ENCODE data around the gene RAD54L. TPM values are rescaled to one million over a fixed set of nuclear protein-coding genes. Genes with fewer than 3 reads are reported as not detected.

RAD54L gene
- total RNA-seq, 2 experiments from 2014 or later: 59.3 to 63.9 TPM

DNA sequence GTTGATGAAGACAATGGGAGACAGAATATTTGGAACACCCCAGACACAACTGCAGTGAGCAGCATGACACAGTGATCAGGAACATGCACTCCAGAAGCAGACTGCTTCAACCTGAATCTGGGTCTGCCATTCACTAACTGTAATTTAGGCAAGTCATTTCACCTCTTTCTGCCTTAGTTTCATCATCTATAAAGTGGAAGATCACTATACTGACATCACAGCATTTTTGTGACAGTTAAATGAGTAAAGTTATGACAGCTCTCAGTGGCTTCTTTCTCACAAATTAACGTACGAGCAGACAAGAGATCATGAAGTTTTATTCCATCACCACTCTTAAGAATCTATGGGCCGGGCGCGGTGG lies 41.6 kb downstream of the RAD54L start:
- no peaks in the 10 kb centered on the region for H3K27me3 Mint-ChIP-seq (ENCODE audit: low read depth)
- ATAC-seq (no peak), DNase-seq (no peak)
- H3K9me3 Mint-ChIP-seq (ENCODE audit: insufficient read depth): no peaks in the 10 kb centered on the region
- peaks cover 30% of the 10 kb centered on the region for H3K4me1 Mint-ChIP-seq (ENCODE audit: low read depth)
- ChIA-PET CTCF (interaction anchor here (1.0 kb wide), 1 partner anchor 11 kb away, joined by 3 read pairs; no protein-coding TSS in a partner anchor), POLR2A (interaction anchor here (1.0 kb wide), 1 partner anchor 14 kb away, joined by 3 read pairs; the partner anchor contains the start of genes LRRC41 and UQCRH)
- H3K36me3 Mint-ChIP-seq (ENCODE audit: low read depth): peaks cover 38% of the 10 kb centered on the region
- no peak overlapping the region for H3K27ac Mint-ChIP-seq
- no peak overlapping the region for H3K4me3 Mint-ChIP-seq

DNA sequence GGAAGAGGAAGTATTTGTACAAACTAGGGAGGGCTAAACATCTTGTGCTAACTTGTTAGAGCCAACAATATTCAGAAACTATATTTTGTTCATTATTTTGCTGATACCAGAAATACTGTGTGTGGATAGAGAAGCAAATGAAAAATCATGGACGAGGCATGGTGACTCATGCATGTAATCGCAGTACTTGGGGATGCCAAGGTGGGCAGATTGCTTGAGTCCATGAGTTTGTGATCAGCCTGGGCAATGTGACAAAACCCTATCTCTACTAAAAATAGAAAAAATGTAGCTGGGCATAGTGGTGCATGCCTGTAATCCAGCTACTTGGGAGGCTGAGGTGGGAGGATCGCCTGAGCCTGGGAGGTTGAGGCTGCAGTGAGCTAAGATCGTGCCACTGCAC lies 42.4 kb downstream of the RAD54L start:
- peak overlapping the region; percentile 61 for H3K27ac Mint-ChIP-seq
- ATAC-seq (no peak), DNase-seq (no peak)
- peaks cover 25% of the 10 kb centered on the region for H3K4me1 Mint-ChIP-seq (ENCODE audit: low read depth)
- no peaks in the 10 kb centered on the region for H3K9me3 Mint-ChIP-seq (ENCODE audit: insufficient read depth)
- no peak overlapping the region for H3K4me3 Mint-ChIP-seq
- ChIA-PET POLR2A (interaction anchor here (0.6 kb wide), 1 partner anchor 25 kb away, joined by 3 read pairs; no protein-coding TSS in a partner anchor), CTCF (no interaction called here)
- no peaks in the 10 kb centered on the region for H3K27me3 Mint-ChIP-seq (ENCODE audit: low read depth)
- peaks cover 30% of the 10 kb centered on the region for H3K36me3 Mint-ChIP-seq (ENCODE audit: low read depth)

DNA sequence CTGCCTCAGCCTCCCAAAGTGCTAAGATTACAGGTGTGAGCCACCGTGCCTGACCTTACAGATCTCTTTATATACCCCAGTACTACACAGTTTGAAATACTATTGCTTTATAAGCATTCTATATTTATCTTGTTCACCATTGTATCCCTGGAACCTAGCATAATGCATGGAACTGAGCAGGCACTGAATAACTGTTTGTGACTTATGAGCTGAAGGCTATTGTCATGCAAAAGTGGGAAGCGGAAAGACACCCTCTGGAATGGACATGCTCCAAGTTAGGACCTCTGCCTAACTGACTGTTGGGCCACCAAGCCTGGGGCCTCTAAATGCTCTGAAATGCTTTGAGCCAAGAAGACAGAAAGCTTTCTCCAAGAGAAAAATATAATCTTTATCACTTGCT lies 47.7 kb downstream of the RAD54L start:
- POLR2A ChIA-PET: interaction anchor here (1.2 to 2.4 kb wide), 3 partner anchors 8 to 14 kb away, joined by 3 to 9 read pairs (median 7); partner anchors contain the start of genes LRRC41 and UQCRH
- H3K36me3 Mint-ChIP-seq (ENCODE audit: low read depth): peaks cover 31% of the 10 kb centered on the region
- CTCF ChIA-PET: interaction anchor here (1.1 to 1.9 kb wide), 2 partner anchors 52 to 72 kb away, joined by 3 to 4 read pairs; no protein-coding TSS in a partner anchor
- peaks cover under 1% of the 10 kb centered on the region for H3K4me1 Mint-ChIP-seq (ENCODE audit: low read depth)
- DNase-seq (no peak), ATAC-seq (no peak)
- H3K9me3 Mint-ChIP-seq (ENCODE audit: insufficient read depth): no peaks in the 10 kb centered on the region
- no peak overlapping the region for H3K4me3 Mint-ChIP-seq
- no peak overlapping the region for H3K27ac Mint-ChIP-seq
- H3K27me3 Mint-ChIP-seq (ENCODE audit: low read depth): no peaks in the 10 kb centered on the region

DNA sequence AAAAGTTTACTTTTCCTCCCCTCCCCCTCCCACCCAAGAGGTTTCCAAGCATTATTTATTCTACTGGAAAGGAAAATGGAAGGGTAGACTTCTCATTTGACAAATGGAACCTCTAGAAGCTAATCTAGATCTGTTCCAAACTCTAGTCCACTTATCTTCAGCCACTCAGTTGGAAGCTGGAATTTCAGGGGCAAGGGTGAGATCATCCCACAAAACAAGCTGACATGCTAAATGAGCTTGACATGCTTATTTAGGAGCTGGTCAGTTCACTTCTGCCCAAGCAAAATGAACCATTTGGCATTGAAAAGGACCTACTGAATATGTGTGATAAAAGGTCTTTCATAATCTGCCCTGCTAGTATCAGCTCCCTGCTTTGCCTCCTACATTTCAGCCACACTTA lies 50.8 kb downstream of the RAD54L start:
- no peak for DNase-seq
- ATAC-seq: no peak
- Mint-ChIP-seq H3K4me1 (ENCODE audit: low read depth) (peaks cover 14% of the 10 kb centered on the region), H3K27ac (no peak overlapping the region), H3K4me3 (no peak overlapping the region), H3K36me3 (ENCODE audit: low read depth) (peaks cover 26% of the 10 kb centered on the region), H3K27me3 (ENCODE audit: low read depth) (no peaks in the 10 kb centered on the region), H3K9me3 (ENCODE audit: insufficient read depth) (no peaks in the 10 kb centered on the region)
- ChIA-PET CTCF (interaction anchor here (1.6 kb wide), 2 partner anchors 9 to 42 kb away, joined by 3 to 4 read pairs; no protein-coding TSS in a partner anchor), POLR2A (no interaction called here)

DNA sequence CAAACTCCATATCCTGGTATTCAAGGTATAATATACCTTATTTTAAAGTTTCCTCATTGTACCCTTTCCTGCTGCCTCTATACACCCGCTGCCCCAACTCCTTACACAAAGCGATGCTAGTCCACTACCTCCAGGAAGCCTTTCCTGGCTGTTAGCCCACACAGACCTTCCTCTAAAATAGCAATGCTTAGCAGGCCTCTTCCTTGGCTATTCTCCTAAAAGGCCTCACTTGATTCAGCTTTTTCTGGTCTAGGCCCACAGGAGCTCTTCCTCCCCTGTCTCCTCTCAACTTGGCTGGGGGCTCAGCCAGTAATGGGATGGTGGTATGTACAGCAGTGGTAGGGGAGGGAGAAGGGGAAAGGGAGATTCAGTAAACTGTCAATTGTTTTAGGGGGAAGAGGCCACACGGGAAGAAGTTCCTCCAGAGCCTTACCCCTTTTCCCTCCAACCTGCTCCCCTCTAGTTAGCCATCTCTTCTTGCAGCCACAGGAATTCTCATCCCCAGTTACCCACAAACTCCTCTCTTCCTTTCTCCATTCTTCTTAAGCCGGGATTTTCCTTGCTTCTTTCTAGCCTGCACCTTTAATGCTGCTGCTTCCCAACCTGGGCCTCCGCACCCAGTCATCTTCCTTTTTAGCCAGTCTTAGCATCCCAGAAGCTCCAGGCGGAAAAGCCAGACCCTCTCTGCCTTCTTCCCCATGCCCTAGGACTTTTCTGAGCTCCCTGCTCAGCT lies 53.3 kb downstream of the RAD54L start:
- Mint-ChIP-seq H3K4me1 (ENCODE audit: low read depth) (peaks cover 26% of the 10 kb centered on the region), H3K27me3 (ENCODE audit: low read depth) (no peaks in the 10 kb centered on the region), H3K36me3 (ENCODE audit: low read depth) (peaks cover 31% of the 10 kb centered on the region), H3K4me3 (peak overlapping the region; percentile 94), H3K27ac (peak overlapping the region; percentile 99), H3K9me3 (ENCODE audit: insufficient read depth) (no peaks in the 10 kb centered on the region)
- ChIA-PET CTCF (interaction anchor here (1.5 to 1.7 kb wide), 2 partner anchors 40 to 47 kb away, joined by 4 to 9 read pairs; partner anchors contain the start of gene NSUN4), POLR2A (interaction anchor here (0.9 to 1.2 kb wide), 2 partner anchors 10 to 39 kb away, joined by 3 read pairs; no protein-coding TSS in a partner anchor)
- no peak for DNase-seq
- no peak for ATAC-seq

DNA sequence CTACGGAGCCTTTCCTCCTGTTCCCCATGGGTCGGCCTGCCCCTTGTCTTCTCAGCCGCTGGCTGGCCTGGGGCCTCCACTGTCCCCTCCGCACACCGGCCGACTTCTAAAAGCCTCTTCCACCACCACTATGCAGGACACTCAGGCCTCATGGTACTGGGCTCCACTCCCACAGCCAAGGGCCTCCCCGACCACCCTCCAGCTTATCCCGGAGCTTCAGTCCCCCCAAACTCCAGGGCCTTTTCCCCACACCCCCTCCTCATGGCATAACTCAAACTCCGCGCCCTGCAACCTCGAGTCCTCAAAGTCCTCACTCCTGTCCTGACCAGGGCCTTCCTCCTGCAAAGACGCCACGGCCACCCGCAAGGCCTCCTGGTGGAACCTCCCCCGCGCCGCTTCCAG lies 53.8 kb downstream of the RAD54L start:
- no peak for ATAC-seq
- POLR2A ChIA-PET: interaction anchor here (0.9 kb wide), 1 partner anchor 11 kb away, joined by 3 read pairs; no protein-coding TSS in a partner anchor
- Mint-ChIP-seq H3K4me3 (peak overlapping the region; percentile 94), H3K27me3 (ENCODE audit: low read depth) (no peaks in the 10 kb centered on the region), H3K9me3 (ENCODE audit: insufficient read depth) (no peaks in the 10 kb centered on the region), H3K36me3 (ENCODE audit: low read depth) (peaks cover 29% of the 10 kb centered on the region), H3K4me1 (ENCODE audit: low read depth) (peaks cover 32% of the 10 kb centered on the region), H3K27ac (peak overlapping the region; percentile 99)
- DNase-seq: no peak
- CTCF ChIA-PET: interaction anchor here (1.7 kb wide), 1 partner anchor 46 kb away, joined by 9 read pairs; no protein-coding TSS in a partner anchor

DNA sequence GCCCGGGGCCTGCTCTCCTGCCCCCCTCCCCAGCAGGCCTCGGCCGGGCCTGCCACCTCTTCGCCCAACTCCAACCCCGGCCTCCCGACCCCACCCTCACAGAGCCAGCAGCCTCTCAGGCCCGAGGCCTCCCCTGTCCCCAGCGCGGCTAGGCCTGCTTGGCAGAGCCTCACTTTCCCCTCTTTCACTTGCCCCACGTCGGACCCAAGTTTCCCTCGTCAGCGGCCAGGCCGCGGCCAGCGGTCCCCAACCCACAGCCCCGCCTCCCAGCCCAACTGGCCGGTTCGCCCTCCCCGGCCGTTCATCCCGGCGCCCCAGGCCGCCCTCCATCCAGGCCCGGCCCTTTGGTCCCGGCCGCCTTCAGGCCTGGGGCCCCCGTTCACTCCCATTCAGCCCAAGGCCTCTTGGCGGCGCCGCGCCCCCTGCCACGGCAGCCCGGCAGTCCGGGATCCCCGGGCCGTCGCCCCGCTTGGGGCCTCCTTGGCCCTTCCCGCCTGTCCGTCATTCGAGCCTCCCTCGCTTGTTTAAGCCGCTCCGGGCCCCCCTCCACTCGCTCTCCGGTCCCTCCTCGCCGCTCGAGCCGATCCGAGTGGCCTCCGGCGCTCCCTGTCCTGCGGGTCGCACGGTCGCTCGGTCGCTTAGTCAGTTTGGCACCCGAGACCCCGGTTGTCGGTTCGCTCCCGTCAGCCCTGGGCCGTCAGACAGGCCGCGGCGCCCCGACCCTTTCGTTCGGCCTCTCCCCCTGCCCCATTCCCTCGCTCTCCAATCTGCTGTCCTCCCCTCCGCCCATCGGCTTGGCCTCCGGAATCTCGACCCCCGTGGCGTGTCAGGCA lies 54.5 kb downstream of the RAD54L start:
- H3K4me3 Mint-ChIP-seq: peak overlapping the region; percentile 94
- peak; percentile 55 for DNase-seq
- H3K9me3 Mint-ChIP-seq (ENCODE audit: insufficient read depth): no peaks in the 10 kb centered on the region
- ATAC-seq: peak; percentile 43
- peaks cover 37% of the 10 kb centered on the region for H3K4me1 Mint-ChIP-seq (ENCODE audit: low read depth)
- ChIA-PET CTCF (interaction anchor here (1.7 to 2.1 kb wide), 2 partner anchors 46 to 48 kb away, joined by 5 to 9 read pairs; no protein-coding TSS in a partner anchor), POLR2A (interaction anchor here (0.9 to 2.5 kb wide), 3 partner anchors 11 to 55 kb away, joined by 3 to 30 read pairs (median 21); partner anchors contain the start of genes NSUN4 and RAD54L)
- H3K27me3 Mint-ChIP-seq (ENCODE audit: low read depth): no peaks in the 10 kb centered on the region
- H3K27ac Mint-ChIP-seq: peak overlapping the region; percentile 99
- peaks cover 23% of the 10 kb centered on the region for H3K36me3 Mint-ChIP-seq (ENCODE audit: low read depth)

DNA sequence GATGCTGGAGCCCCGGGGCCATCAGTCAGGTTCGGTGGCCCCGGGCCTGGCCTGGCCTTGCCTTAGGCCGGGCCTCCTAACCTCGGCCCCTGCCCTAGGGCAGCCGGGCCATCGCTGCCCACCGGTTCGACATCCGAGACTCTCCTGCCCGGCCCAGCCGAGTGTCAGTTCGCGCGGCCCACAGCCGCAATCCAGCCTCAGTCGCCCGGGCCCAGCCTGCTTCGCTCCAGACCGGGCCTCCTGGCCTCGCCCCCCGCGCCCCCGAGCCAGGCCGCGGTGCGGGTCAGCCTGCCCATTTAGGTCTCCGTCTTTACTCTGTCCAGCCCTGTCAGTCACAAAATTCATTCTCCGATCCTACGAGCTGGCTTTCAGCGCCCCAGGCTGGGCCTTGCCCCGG lies 55.1 kb downstream of the RAD54L start:
- Mint-ChIP-seq H3K27me3 (ENCODE audit: low read depth) (no peaks in the 10 kb centered on the region), H3K36me3 (ENCODE audit: low read depth) (peaks cover 19% of the 10 kb centered on the region), H3K4me1 (ENCODE audit: low read depth) (peaks cover 41% of the 10 kb centered on the region), H3K27ac (peak overlapping the region; percentile 99), H3K4me3 (peak overlapping the region; percentile 94), H3K9me3 (ENCODE audit: insufficient read depth) (no peaks in the 10 kb centered on the region)
- CTCF ChIA-PET: interaction anchor here (1.8 to 2.7 kb wide), 5 partner anchors 38 to 58 kb away, joined by 4 to 23 read pairs (median 15); partner anchors contain the start of genes NSUN4 and RAD54L
- peak; percentile 26 for ATAC-seq
- POLR2A ChIA-PET: interaction anchor here (0.5 to 2.5 kb wide), 12 partner anchors 8 to 416 kb away, joined by 3 to 30 read pairs (median 6); partner anchors contain the start of genes EFCAB14, NSUN4 and RAD54L
- DNase-seq: peak; percentile 38

DNA sequence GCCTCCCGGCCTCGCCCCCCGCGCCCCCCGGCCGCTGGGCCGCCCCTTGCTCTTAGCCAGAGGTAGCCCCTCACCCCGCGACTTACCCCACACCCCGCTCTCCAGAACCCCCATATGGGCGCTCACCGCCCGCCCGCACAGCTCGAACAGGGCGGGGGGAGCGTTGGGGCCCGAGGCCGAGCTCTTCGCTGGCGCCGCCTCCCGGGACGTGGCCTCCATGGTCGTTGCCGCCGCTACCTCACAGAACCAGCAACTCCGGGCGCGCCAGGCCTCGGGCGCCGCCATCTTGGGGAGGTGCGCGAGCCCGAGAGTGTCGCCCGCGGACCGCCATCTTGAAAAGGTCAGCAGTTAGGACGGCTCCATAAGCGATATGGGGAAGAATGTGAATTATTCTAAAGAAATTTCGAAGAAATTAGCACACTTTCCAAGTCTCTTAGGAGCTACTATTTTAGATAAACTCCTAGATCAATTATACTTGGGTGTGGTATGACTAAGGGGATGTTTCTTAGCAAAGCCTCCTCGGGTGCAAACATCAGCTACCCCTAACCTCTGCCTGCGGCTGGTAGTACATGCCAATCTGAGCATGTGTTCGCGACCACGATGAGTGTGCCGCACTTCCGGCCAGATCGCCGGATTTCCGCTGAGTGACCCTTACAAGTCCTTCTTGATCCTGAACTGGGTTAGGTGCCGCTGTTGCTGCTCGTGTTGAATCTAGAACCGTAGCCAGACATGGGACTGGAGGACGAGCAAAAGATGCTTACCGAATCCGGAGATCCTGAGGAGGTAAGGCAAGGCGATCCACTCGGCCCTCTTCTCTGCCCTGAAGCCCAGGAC lies 55.7 kb downstream of the RAD54L start, which contains the start of the genes LRRC41 and UQCRH:
Gene LRRC41 (minus strand): TSS at position 579 of the 834 bp plus-strand sequence. CDS start 294 bp downstream, at position 285.
Gene UQCRH (plus strand): TSS at position 661 of the 834 bp plus-strand sequence. CDS start 69 bp downstream, at position 730.
- Mint-ChIP-seq H3K4me1 (ENCODE audit: low read depth) (peaks cover 47% of the 10 kb centered on the region), H3K9me3 (ENCODE audit: insufficient read depth) (no peaks in the 10 kb centered on the region), H3K27ac (peak within 1 kb of the TSS; percentile 99), H3K36me3 (ENCODE audit: low read depth) (peaks cover 17% of the 10 kb centered on the region), H3K4me3 (peak within 1 kb of the TSS; percentile 94), H3K27me3 (ENCODE audit: low read depth) (no peaks in the 10 kb centered on the region)
- DNase-seq (peak; percentile 94), ATAC-seq (peak; percentile 84)
- ChIA-PET POLR2A (interaction anchor here (0.5 to 2.5 kb wide), 17 partner anchors 9 to 616 kb away, joined by 3 to 30 read pairs (median 3); partner anchors contain the start of genes EFCAB14, GPBP1L1, NSUN4 and RAD54L), CTCF (interaction anchor here (0.8 to 2.7 kb wide), 6 partner anchors 38 to 58 kb away, joined by 3 to 23 read pairs (median 10); partner anchors contain the start of genes NSUN4 and RAD54L)

DNA sequence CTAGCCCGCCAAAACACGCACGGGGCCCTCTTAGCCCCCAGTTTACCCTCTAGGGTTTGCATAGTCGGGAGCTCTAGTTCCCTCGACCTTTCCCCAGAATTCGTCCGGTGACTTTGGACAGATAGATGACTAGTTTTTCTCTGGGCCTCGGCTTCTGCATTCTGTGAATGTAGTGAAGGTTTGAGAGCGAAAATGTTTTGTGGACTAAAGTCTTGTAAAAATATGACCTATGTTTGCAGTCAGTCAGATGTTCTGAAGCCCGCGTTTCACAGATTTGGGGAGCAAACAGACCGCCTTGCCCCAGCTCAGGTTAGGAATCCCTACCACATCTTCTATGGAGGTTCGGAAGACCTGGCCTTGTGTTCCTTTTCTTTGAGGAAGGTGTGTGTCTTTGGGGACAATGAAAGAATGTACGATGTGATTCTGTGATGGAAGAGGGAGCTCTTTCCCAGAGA lies 56.3 kb downstream of the RAD54L start:
- H3K36me3 Mint-ChIP-seq (ENCODE audit: low read depth): peaks cover 21% of the 10 kb centered on the region
- peak overlapping the region; percentile 99 for H3K27ac Mint-ChIP-seq
- H3K4me3 Mint-ChIP-seq: peak overlapping the region; percentile 94
- peaks cover 52% of the 10 kb centered on the region for H3K4me1 Mint-ChIP-seq (ENCODE audit: low read depth)
- ChIA-PET CTCF (interaction anchor here (0.8 to 2.7 kb wide), 6 partner anchors 37 to 59 kb away, joined by 3 to 23 read pairs (median 10); partner anchors contain the start of genes NSUN4 and RAD54L), POLR2A (interaction anchor here (0.5 to 2.5 kb wide), 13 partner anchors 9 to 617 kb away, joined by 3 to 30 read pairs (median 5); partner anchors contain the start of genes GPBP1L1, NSUN4 and RAD54L)
- ATAC-seq (no peak), DNase-seq (no peak)
- H3K9me3 Mint-ChIP-seq (ENCODE audit: insufficient read depth): no peaks in the 10 kb centered on the region
- H3K27me3 Mint-ChIP-seq (ENCODE audit: low read depth): no peaks in the 10 kb centered on the region
